ENCODE measurements around the gene CD8B.

The CD8B gene

GRCh38 chr2:86806059-86806857 is 55.4 kb downstream of the CD8B start:
- no peak for DNase-seq (ENCODE audit: low read depth in 2 of 2)

- DNase-seq (ENCODE audit: low read depth in 2 of 2): no peak
These were observed 60.7 kb downstream of the CD8B start for GRCh38 chr2:86800856-86801567.

- no peak for DNase-seq (ENCODE audit: low read depth in 2 of 2)
These were observed 66.8 kb downstream of the CD8B start for GRCh38 chr2:86794861-86795260.

GRCh38 chr2:86793752-86794151 is 67.9 kb downstream of the CD8B start:
- DNase-seq (ENCODE audit: low read depth in 2 of 2): no peak

- no peak for DNase-seq (ENCODE audit: low read depth in 2 of 2)
These were observed 70.1 kb downstream of the CD8B start for GRCh38 chr2:86791573-86791972.

GRCh38 chr2:86790676-86791572 is 70.8 kb downstream of the CD8B start, which contains the start of gene CD8A:
Gene CD8A (minus strand): TSS chr2:86790913. CDS start chr2:86790825, 88 bp downstream.
- DNase-seq (ENCODE audit: low read depth in 2 of 2): no peak

GRCh38 chr2:86790134-86790675 is 71.5 kb downstream of the CD8B start:
- no peak for DNase-seq (ENCODE audit: low read depth in 2 of 2)

DNA sequence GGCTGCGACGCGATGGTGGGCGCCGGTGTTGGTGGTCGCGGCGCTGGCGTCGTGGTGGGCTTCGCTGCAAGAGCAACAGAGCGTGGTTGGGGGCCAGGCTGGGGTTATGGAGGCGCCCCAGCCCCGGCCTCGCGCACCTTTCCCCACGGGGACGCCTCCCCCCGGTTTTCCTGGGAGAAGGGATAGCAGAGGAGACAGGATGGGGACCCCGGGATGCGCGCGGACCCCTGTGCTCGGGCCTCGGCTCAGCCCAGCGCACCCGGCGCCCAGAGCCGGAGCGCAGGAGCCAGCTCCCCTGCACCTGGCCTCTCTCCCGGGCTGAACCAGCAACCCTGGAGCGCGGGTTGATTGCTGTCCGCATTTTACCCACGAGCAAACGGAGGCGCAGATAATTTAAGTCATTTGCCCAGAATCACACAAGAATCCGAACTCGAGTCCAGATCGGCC is 72.0 kb downstream of the CD8B start:
- no peak for DNase-seq (ENCODE audit: low read depth in 2 of 2)

- no peak for DNase-seq (ENCODE audit: low read depth in 2 of 2)
These were observed 72.6 kb downstream of the CD8B start for GRCh38 chr2:86788881-86789686.

DNA sequence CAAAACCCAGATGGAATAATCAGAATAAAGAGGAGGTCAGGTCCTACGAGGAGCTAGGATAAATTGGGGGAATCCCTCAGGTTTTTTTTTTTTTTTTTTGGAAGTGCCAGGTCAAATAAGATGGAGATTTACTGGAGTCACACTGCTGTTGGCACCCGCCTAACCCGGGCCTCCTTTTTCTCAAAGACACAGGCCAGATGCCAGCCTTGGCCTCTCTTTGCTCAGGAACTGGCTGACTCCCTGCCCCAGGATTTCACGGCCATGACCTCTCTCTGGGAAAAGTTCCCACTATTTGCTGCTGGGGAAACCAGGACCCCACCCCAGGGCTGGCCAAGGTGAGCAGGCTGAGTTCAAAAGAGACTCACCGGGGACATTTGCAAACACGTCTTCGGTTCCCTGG is 73.5 kb downstream of the CD8B start:
- no peak for DNase-seq (ENCODE audit: low read depth in 2 of 2)

DNA sequence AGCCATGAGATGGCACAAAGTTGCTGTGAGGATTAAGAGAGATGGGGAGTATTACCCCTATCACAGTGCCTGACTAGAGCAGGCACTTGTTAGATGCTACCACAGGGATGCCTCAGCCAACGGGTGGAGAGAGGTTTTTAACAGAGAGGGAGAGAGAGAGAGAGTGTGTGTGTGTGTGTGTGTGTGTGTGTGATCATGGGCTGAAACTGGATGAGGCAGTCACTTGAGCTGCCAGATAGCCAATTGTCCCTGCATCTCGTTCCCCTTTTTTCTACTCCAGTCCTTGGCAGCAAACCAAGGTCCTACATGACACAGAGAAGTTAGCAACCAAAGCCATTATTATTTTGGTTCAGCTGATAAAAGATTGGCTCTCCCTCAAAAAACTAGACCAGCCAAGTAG is 74.0 kb downstream of the CD8B start:
- no peak for DNase-seq (ENCODE audit: low read depth in 2 of 2)

- no peak for DNase-seq (ENCODE audit: low read depth in 2 of 2)
These were observed 75.6 kb downstream of the CD8B start for GRCh38 chr2:86786001-86786536.

GRCh38 chr2:86785456-86785855 is 76.2 kb downstream of the CD8B start:
- no peak for DNase-seq (ENCODE audit: low read depth in 2 of 2)

DNA sequence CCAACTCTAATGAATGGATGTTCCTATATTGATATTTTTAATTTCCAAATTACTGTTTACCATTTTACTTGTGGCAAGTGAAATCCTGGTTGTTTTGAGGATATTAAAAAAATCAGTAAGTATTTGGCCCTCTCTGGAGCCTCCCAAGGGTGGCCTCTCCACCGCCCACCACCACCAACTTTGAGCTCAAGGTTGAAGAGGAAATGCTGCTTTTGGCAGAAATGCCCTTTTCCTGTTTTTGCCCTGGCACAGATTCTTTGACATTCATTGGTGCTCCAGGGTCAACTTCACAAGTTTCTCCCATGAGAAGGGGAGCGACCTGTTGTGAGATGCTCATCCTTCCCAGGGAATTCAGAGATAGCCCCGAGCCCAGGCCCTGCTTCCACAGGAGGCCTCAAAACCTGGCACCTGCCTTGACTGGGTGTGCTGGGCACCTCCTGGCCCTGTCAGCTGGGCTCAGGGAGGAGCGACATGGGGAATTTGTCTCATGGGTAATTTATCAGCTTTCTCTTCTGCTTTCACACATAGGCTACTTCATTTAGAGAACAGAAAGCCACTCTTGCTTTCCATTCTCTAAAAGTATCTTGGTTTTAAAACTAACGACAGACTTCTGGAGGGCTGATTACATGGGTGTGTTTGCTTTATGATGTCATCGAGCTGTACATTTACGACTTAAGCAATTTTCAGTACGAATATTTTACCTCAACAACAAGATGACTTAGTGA is 77.9 kb downstream of the CD8B start:
- no peak for DNase-seq (ENCODE audit: low read depth in 2 of 2)

GRCh38 chr2:86782748-86783147 is 78.9 kb downstream of the CD8B start:
- DNase-seq (ENCODE audit: low read depth in 2 of 2): no peak

DNA sequence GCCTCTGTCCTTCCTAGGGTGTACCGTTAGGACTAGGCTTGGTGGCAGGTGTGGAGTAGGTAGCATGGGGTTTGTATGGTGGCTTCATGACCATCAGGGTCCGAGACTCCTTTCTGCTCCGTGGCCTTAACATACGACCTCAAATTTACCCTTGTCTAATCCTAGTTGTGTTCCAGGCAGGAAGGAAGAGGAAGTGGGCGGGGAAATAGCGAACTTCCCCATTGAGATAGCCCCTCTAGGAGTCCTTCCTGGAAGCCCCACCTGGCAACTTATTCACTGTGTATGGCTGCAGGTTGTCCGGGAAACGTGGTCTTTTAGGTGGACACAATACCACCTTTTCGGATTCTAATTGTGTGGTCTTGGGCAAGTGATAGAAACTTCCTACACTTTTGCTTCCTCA is 80.3 kb downstream of the CD8B start:
- DNase-seq (ENCODE audit: low read depth in 2 of 2): no peak

GRCh38 chr2:86779971-86780370 is 81.7 kb downstream of the CD8B start:
- DNase-seq (ENCODE audit: low read depth in 2 of 2): no peak

- DNase-seq (ENCODE audit: low read depth in 2 of 2): no peak
These were observed 82.7 kb downstream of the CD8B start for GRCh38 chr2:86778957-86779356.

DNA sequence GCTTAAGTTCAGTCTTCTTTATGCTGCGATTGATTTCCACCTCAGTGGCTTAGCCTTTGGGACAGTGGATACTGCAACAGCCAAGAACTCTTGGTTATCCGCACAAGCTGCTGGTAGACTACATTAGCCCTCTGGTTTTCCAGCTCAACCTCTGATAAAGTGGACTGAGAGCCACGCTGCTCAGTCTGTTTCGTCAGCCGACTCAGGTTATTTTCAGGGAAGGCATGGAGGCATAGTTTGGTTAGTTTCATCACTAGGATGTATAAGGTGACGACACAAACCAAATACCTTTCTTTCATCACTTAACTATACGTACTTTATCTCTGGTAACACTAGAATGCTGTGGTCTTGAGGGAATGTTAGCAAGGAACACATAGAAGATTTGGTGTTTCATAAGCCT is 85.2 kb downstream of the CD8B start:
- DNase-seq (ENCODE audit: low read depth in 2 of 2): no peak

- no peak for DNase-seq (ENCODE audit: low read depth in 2 of 2)
These were observed 86.3 kb downstream of the CD8B start for GRCh38 chr2:86775338-86775737.

Measured in stimulated activated CD4-positive, alpha-beta T cell treated with anti-CD3 and anti-CD28 coated beads, Interleukin-15, amount 100 ng/mL, for 48 hours (primary cell).